Neural progenitor cell (in vitro differentiated cells): ENCODE results near the gene ZNF576. TPM values are rescaled to one million over a fixed set of nuclear protein-coding genes. Genes with fewer than 3 reads are reported as not detected.
A peak's percentile ranks its signal among the peaks of the same experiment; 100 is the strongest.

Source experiments
- DNase-seq: peaks from one replicate; pipeline ENCODE4 v3.0.0-alpha.2; 2016; ENCODE audit warnings: low spot score
- H2AFZ ChIP-seq: fragments of 200-600 bp; sonication (generic); replicated peaks from 2 replicates; pipeline ENCODE4 v1.6.1; 2016; ENCODE audit warnings: antibody characterized with exemption
- H3F3A ChIP-seq: fragments of 200-600 bp; sonication (generic); 2 replicates; pipeline ENCODE4 v1.6.1; 2016; ENCODE audit warnings: antibody characterized with exemption, low read depth
- H3K27ac ChIP-seq: fragments of 200-600 bp; sonication (generic); 2 replicates; pipeline ENCODE4 v1.5.1; 2016; ENCODE audit warnings: mild to moderate bottlenecking
- H3K27me3 ChIP-seq: fragments of 200-600 bp; sonication (generic); 2 replicates; pipeline ENCODE4 v1.6.1; 2016; ENCODE audit warnings: mild to moderate bottlenecking, moderate library complexity
- H3K36me3 ChIP-seq: fragments of 200-600 bp; sonication (generic); 2 replicates; pipeline ENCODE4 v1.5.1; 2016
- H3K4me1 ChIP-seq: fragments of 200-600 bp; sonication (generic); 2 replicates; pipeline ENCODE4 v1.6.1; 2016; ENCODE audit warnings: mixed run types
- H3K4me2 ChIP-seq: fragments of 200-600 bp; sonication (generic); 2 replicates; pipeline ENCODE4 v1.6.1; 2016
- H3K4me3 ChIP-seq: fragments of 200-600 bp; sonication (generic); 2 replicates; pipeline ENCODE4 v1.5.1; 2016
- H3K79me2 ChIP-seq: fragments of 200-600 bp; sonication (generic); 2 replicates; pipeline ENCODE4 v1.6.1; 2016; ENCODE audit warnings: low read depth
- H3K9ac ChIP-seq: fragments of 200-600 bp; sonication (generic); 2 replicates; pipeline ENCODE4 v1.6.1; 2016
- H3K9me3 ChIP-seq: fragments of 200-600 bp; sonication (generic); 2 replicates; pipeline ENCODE4 v1.5.1; 2016; ENCODE audit warnings: low read depth
- H4K20me1 ChIP-seq: fragments of 200-600 bp; sonication (generic); 2 replicates; pipeline ENCODE4 v1.6.1; 2016; ENCODE audit warnings: low read depth
- H3K27ac Mint-ChIP-seq: 3 replicates; pipeline ENCODE4 v1.8.0; 2021; ENCODE audit warnings: mixed read lengths
- H3K27me3 Mint-ChIP-seq: 2 replicates; pipeline ENCODE4 v1.8.0; 2022; ENCODE audit warnings: low read depth, mild to moderate bottlenecking, inconsistent platforms, moderate library complexity, mixed read lengths; ENCODE audit not compliant: insufficient read depth
- H3K36me3 Mint-ChIP-seq: 3 replicates; pipeline ENCODE4 v1.8.0; 2021; ENCODE audit warnings: mixed read lengths
- H3K4me1 Mint-ChIP-seq: 3 replicates; pipeline ENCODE4 v1.8.0; 2021; ENCODE audit warnings: mixed read lengths
- H3K4me3 Mint-ChIP-seq: 3 replicates; pipeline ENCODE4 v1.8.0; 2021; ENCODE audit warnings: mild to moderate bottlenecking, moderate library complexity, mixed read lengths
- H3K9me3 Mint-ChIP-seq: 3 replicates; pipeline ENCODE4 v1.8.0; 2020; ENCODE audit warnings: mixed read lengths
- EZH2 ChIP-seq: fragments of 200-600 bp; sonication (generic); IDR thresholded peaks from 2 replicates; pipeline ENCODE4 v1.6.1; 2017; ENCODE audit warnings: antibody characterized with exemption, mild to moderate bottlenecking, moderate library complexity
- EZH2phosphoT487 ChIP-seq: fragments of 200-600 bp; sonication (generic); IDR thresholded peaks from 2 replicates; pipeline ENCODE4 v1.6.1; 2017; ENCODE audit warnings: antibody characterized with exemption
- total RNA-seq: library from RNA; depleted of rRNA; stranded (reverse); fragments of >200 nt; gene quantifications from 2 replicates; pipeline ENCODE4 v1.2.3, GENCODE V29; 2015; ENCODE audit warnings: low replicate concordance
- TF ChIP-seq, protein P1 (sequence below): fragments of 200-600 bp; sonication (generic); IDR thresholded peaks from 2 replicates; pipeline ENCODE4 v1.5.1; 2017; ENCODE audit warnings: antibody characterized with exemption, mild to moderate bottlenecking

Gene ZNF576
- total RNA-seq, 1 donor from 2014 or later, result 6.8 TPM

- Histone ChIP-seq H3K27me3 (no peaks in the 10 kb centered on the region), H2AFZ (no peak overlapping the region), H3K4me1 (no peaks in the 10 kb centered on the region), H3K36me3 (no peaks in the 10 kb centered on the region), H4K20me1 (peaks cover 5% of the 10 kb centered on the region), H3K9ac (no peak overlapping the region), H3K4me3 (no peak overlapping the region), H3K9me3 (no peaks in the 10 kb centered on the region), H3K79me2 (no peaks in the 10 kb centered on the region), H3F3A (peaks cover 6% of the 10 kb centered on the region), H3K27ac (no peak overlapping the region), H3K4me2 (no peak overlapping the region)
- Mint-ChIP-seq H3K4me1 (peaks cover 11% of the 10 kb centered on the region), H3K36me3 (peaks cover 24% of the 10 kb centered on the region), H3K9me3 (no peaks in the 10 kb centered on the region), H3K27me3 (peaks cover 5% of the 10 kb centered on the region), H3K27ac (peak overlapping the region; percentile 14), H3K4me3 (no peak overlapping the region)
- no peak for TF ChIP-seq EZH2
- DNase-seq, result no peak
Observed at GRCh38 chr19:43553656-43554055, 42.7 kb upstream of the ZNF576 start.

- H3K4me3 ChIP-seq, result no peak overlapping the region
- no peaks in the 10 kb centered on the region for H3K79me2 ChIP-seq
- H3K9me3 ChIP-seq, result no peaks in the 10 kb centered on the region
- H4K20me1 ChIP-seq, result peaks cover 5% of the 10 kb centered on the region
- H3K9me3 Mint-ChIP-seq, result no peaks in the 10 kb centered on the region
- no peak overlapping the region for H3K27ac ChIP-seq
- peaks cover 6% of the 10 kb centered on the region for H3F3A ChIP-seq
- TF ChIP-seq EZH2 (no peak), EZH2phosphoT487 (no peak)
- TF ChIP-seq, protein P1, sequence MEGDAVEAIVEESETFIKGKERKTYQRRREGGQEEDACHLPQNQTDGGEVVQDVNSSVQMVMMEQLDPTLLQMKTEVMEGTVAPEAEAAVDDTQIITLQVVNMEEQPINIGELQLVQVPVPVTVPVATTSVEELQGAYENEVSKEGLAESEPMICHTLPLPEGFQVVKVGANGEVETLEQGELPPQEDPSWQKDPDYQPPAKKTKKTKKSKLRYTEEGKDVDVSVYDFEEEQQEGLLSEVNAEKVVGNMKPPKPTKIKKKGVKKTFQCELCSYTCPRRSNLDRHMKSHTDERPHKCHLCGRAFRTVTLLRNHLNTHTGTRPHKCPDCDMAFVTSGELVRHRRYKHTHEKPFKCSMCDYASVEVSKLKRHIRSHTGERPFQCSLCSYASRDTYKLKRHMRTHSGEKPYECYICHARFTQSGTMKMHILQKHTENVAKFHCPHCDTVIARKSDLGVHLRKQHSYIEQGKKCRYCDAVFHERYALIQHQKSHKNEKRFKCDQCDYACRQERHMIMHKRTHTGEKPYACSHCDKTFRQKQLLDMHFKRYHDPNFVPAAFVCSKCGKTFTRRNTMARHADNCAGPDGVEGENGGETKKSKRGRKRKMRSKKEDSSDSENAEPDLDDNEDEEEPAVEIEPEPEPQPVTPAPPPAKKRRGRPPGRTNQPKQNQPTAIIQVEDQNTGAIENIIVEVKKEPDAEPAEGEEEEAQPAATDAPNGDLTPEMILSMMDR, result no peak
- H3K4me1 Mint-ChIP-seq, result peaks cover 11% of the 10 kb centered on the region
- no peak for DNase-seq
- H3K27me3 ChIP-seq, result no peaks in the 10 kb centered on the region
- no peak overlapping the region for H3K27ac Mint-ChIP-seq
- H3K27me3 Mint-ChIP-seq, result peaks cover 5% of the 10 kb centered on the region
- H2AFZ ChIP-seq, result no peak overlapping the region
- peaks cover 24% of the 10 kb centered on the region for H3K36me3 Mint-ChIP-seq
- H3K4me3 Mint-ChIP-seq, result no peak overlapping the region
- H3K4me2 ChIP-seq, result no peak overlapping the region
- H3K9ac ChIP-seq, result no peak overlapping the region
- H3K36me3 ChIP-seq, result no peaks in the 10 kb centered on the region
- H3K4me1 ChIP-seq, result no peaks in the 10 kb centered on the region
Observed at GRCh38 chr19:43554317-43554895, 42.0 kb upstream of the ZNF576 start.

DNA sequence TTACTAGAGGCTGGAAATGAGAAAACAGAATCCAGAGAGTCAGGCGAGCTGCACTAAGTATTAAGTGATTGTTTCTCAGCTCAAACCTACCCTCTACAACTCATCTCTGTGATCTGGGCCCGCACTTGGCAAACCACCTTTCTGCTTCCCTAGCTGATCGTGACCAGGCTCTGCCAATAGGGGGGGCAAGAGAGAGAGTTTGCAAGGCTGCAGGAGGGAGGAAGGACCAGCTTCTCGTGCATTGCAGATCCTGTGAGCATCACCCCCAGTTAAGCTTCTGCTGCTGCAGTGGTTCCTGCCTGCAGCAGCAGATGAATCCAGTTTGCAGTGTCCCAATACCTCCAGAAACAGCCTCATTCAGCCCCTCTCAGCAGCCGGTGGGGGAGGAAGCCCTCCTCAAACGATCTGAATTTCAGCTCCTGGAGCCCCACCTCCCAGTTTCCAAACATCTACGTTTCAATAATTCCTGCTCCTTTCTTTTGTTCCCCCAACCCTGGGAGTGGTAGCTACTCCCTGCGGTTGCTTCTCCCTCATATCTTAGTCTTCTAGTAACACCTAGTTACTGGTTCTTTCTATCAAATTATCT is 41.1 kb upstream of the ZNF576 start:
- Histone ChIP-seq H3K27ac (no peak overlapping the region), H3K36me3 (no peaks in the 10 kb centered on the region), H3K4me1 (no peaks in the 10 kb centered on the region), H2AFZ (no peak overlapping the region), H3K9ac (no peak overlapping the region), H3K4me2 (no peak overlapping the region), H4K20me1 (peaks cover 5% of the 10 kb centered on the region), H3K79me2 (no peaks in the 10 kb centered on the region), H3K27me3 (no peaks in the 10 kb centered on the region), H3K9me3 (no peaks in the 10 kb centered on the region), H3K4me3 (no peak overlapping the region), H3F3A (peaks cover 6% of the 10 kb centered on the region)
- Mint-ChIP-seq H3K4me3 (no peak overlapping the region), H3K36me3 (peaks cover 21% of the 10 kb centered on the region), H3K27ac (no peak overlapping the region), H3K27me3 (peaks cover 5% of the 10 kb centered on the region), H3K4me1 (peaks cover 6% of the 10 kb centered on the region), H3K9me3 (no peaks in the 10 kb centered on the region)
- DNase-seq, result peak; percentile 82
- TF ChIP-seq EZH2, result no peak
- TF ChIP-seq, protein P1, result peak; percentile 83

DNA sequence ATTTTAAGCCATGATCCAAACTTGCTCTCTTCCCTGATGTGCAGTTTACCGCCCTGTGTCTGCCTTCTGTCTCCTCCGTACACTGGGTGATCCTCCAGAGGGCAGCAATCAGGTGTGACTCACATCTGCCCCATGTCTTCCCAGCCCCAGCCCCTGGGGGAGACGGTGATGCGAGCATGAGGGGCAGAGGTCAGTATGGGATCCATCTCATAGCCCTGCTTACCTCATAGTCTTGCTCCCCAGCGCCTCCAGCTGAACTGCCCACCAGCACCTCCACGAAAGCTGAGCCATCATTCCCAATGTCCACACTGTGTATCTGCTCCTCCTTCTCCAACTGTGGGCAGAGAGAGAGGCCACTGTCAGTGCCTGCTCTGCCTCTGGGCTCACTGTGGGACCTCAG is 35.7 kb upstream of the ZNF576 start:
- Histone ChIP-seq H3K4me1 (no peaks in the 10 kb centered on the region), H3K27me3 (no peaks in the 10 kb centered on the region), H4K20me1 (no peaks in the 10 kb centered on the region), H3K4me2 (no peak overlapping the region), H3F3A (peaks cover 1% of the 10 kb centered on the region), H3K9me3 (no peaks in the 10 kb centered on the region), H3K9ac (no peak overlapping the region), H3K79me2 (no peaks in the 10 kb centered on the region), H2AFZ (no peak overlapping the region), H3K27ac (no peak overlapping the region), H3K36me3 (no peaks in the 10 kb centered on the region), H3K4me3 (no peak overlapping the region)
- TF ChIP-seq, protein P1, result no peak
- TF ChIP-seq EZH2phosphoT487, result no peak
- TF ChIP-seq EZH2, result no peak
- no peak overlapping the region for H3K4me3 Mint-ChIP-seq
- H3K4me1 Mint-ChIP-seq, result no peaks in the 10 kb centered on the region
- no peaks in the 10 kb centered on the region for H3K9me3 Mint-ChIP-seq
- H3K36me3 Mint-ChIP-seq, result peaks cover 22% of the 10 kb centered on the region
- DNase-seq, result no peak
- H3K27ac Mint-ChIP-seq, result no peak overlapping the region
- H3K27me3 Mint-ChIP-seq, result no peaks in the 10 kb centered on the region
